Adipocyte (in vitro differentiated cells): ENCODE measurements around the gene PLEKHM1.
A peak's percentile ranks its signal among the peaks of the same experiment; 100 is the strongest.
"Not testable (repeated sequence)": the region's sequence is repeated elsewhere in the genome, so short reads cannot be mapped to it uniquely, and the experiment has no call there.

Source experiments
- DNase-seq: peaks from one replicate; pipeline ENCODE4 v3.0.0-alpha.2; 2015; ENCODE audit warnings: low read depth
- H3K27me3 ChIP-seq: replicated peaks from 2 replicates; pipeline ENCODE4 v1.7.0; 2013; ENCODE audit warnings: mild to moderate bottlenecking, low read length, moderate library complexity; ENCODE audit not compliant: control insufficient read depth, insufficient read depth
- H3K36me3 ChIP-seq: 2 replicates; pipeline ENCODE4 v1.7.0; 2013; ENCODE audit warnings: low read length, mild to moderate bottlenecking, moderate library complexity; ENCODE audit not compliant: control insufficient read depth, insufficient read depth, severe bottlenecking
- H3K4me1 ChIP-seq: 2 replicates; pipeline ENCODE4 v1.7.0; 2013; ENCODE audit warnings: mild to moderate bottlenecking, low read length, moderate library complexity; ENCODE audit not compliant: control insufficient read depth, insufficient read depth
- H3K4me3 ChIP-seq: 2 replicates; pipeline ENCODE4 v1.7.0; 2013; ENCODE audit warnings: mild to moderate bottlenecking, low read length, moderate library complexity
- H3K9ac ChIP-seq: 2 replicates; pipeline ENCODE4 v1.7.0; 2013; ENCODE audit warnings: mild to moderate bottlenecking, low read length, moderate library complexity
- H3K9me3 ChIP-seq: 2 replicates; pipeline ENCODE4 v1.7.0; 2013; ENCODE audit warnings: mild to moderate bottlenecking, low read length, moderate library complexity; ENCODE audit not compliant: control insufficient read depth

PLEKHM1 gene

GRCh38 chr17:45454341-45454740 is 36.2 kb downstream of the PLEKHM1 start:
- not testable (repeated sequence) for H3K4me1 ChIP-seq, DNase-seq, H3K9me3 ChIP-seq

GRCh38 chr17:45453731-45454130 is 36.8 kb downstream of the PLEKHM1 start:
- not testable (repeated sequence) for H3K9ac ChIP-seq, H3K4me3 ChIP-seq, DNase-seq, H3K4me1 ChIP-seq, H3K27me3 ChIP-seq, H3K9me3 ChIP-seq
- H3K36me3 ChIP-seq: peaks cover 25% of the 10 kb centered on the region

More at GRCh38 chr17:45454341-45454740, 36.2 kb downstream of the PLEKHM1 start:
- H3K9ac ChIP-seq, H3K4me3 ChIP-seq, H3K27me3 ChIP-seq: not testable (repeated sequence)
- H3K36me3 ChIP-seq: peaks cover 25% of the 10 kb centered on the region

DNA sequence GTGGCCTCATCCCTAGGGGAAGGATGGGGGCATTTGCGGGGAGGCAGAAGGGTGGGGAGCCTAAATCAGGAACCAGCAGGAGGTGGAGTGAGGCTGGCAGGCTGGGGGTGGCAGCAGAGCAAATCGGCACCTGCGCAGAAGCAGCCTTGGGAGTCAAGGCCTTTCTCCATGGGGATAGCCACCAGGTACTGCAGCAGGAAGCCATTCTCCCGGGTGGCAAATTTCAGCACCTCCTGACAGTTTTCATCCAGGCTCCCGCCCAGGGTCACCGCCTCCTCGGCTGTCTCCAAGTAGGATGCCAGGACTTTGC is 37.3 kb downstream of the PLEKHM1 start:
- not testable (repeated sequence) for H3K4me1 ChIP-seq, H3K9ac ChIP-seq, H3K4me3 ChIP-seq, H3K9me3 ChIP-seq, H3K27me3 ChIP-seq, DNase-seq
- peaks cover 25% of the 10 kb centered on the region for H3K36me3 ChIP-seq

- DNase-seq, H3K9ac ChIP-seq: not testable (repeated sequence)
- peaks cover 25% of the 10 kb centered on the region for H3K36me3 ChIP-seq
These were observed 37.9 kb downstream of the PLEKHM1 start for GRCh38 chr17:45452329-45453224.

GRCh38 chr17:45451660-45452059 is 38.9 kb downstream of the PLEKHM1 start:
- H3K36me3 ChIP-seq: peaks cover 25% of the 10 kb centered on the region
- H3K27me3 ChIP-seq, H3K4me3 ChIP-seq, H3K9me3 ChIP-seq, H3K9ac ChIP-seq, DNase-seq: not testable (repeated sequence)
- H3K4me1 ChIP-seq: peaks cover 11% of the 10 kb centered on the region

More at GRCh38 chr17:45452329-45453224, 37.9 kb downstream of the PLEKHM1 start:
- not testable (repeated sequence) for H3K4me1 ChIP-seq, H3K9me3 ChIP-seq, H3K27me3 ChIP-seq, H3K4me3 ChIP-seq

GRCh38 chr17:45451131-45451530 is 39.4 kb downstream of the PLEKHM1 start:
- peaks cover 13% of the 10 kb centered on the region for H3K4me1 ChIP-seq
- no peak for DNase-seq

DNA sequence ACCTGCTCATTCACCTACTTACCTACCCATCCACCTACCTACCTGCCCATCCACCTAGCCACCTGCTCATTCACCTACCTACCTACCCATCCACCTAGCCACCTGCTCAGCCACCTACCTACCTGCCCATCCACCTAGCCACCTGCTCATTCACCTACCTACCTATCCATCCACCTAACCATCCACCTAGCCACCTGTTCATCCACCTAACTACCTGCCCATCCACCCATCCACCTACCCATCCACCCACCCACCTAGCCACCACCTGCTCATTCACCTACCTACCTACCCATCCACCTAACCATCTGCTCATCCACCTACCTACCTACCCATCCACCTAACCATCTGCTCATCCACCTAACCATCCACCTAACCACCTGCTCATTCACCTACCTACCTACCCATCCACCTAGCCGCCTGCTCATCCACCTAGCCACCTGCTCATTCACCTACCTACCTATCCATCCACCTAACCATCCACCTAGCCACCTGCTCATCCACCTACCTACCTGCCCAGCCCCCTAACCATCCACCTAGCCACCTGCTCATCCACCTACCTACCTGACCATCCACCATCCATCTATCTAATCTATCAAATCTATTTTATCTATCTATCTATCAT is 40.7 kb downstream of the PLEKHM1 start:
- DNase-seq, H3K27me3 ChIP-seq, H3K9me3 ChIP-seq, H3K9ac ChIP-seq, H3K4me3 ChIP-seq: not testable (repeated sequence)
- Histone ChIP-seq H3K4me1 (peaks cover 17% of the 10 kb centered on the region), H3K36me3 (peaks cover 21% of the 10 kb centered on the region)

More at GRCh38 chr17:45451131-45451530, 39.4 kb downstream of the PLEKHM1 start:
- Histone ChIP-seq H3K9me3 (no peaks in the 10 kb centered on the region), H3K36me3 (peaks cover 20% of the 10 kb centered on the region), H3K27me3 (no peaks in the 10 kb centered on the region), H3K9ac (no peak overlapping the region), H3K4me3 (no peak overlapping the region)

DNA sequence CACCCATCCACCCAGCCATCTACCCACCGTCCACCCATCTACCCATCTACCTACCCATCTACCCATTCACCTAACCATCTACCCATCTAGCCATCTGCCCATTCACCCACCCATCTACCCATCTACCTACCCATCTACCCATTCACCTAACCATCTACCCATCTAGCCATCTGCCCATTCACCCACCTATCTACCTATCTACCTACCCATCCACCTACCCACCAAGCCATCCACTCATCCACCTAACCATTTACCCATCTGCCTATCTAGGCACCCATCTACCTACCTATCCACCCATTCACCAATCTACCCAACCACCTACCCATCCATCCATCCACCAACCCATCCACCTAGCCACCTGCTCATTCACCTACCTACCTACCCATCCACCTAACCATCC is 41.3 kb downstream of the PLEKHM1 start:
- H3K36me3 ChIP-seq: peaks cover 22% of the 10 kb centered on the region
- H3K4me3 ChIP-seq, H3K9me3 ChIP-seq, H3K27me3 ChIP-seq, H3K9ac ChIP-seq, DNase-seq: not testable (repeated sequence)
- H3K4me1 ChIP-seq: peaks cover 17% of the 10 kb centered on the region

DNA sequence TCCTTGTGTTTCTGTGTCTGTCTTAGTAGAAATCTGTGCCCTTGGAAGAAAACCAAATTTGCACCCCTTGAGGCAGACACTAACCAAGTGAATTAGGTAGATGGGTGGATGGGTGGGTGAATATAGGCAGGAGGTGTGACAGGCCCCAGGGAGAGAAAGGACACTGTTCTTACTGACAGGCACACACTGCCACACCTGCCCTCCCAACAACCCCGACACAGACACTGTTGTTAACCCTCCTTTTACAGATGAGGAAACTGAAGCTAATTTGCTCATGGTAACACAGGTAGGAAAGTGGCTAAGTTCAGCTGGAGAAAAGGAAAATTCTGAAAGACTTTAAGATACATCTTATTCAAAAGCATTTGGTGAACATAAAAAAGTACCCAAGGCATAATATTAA is 42.0 kb downstream of the PLEKHM1 start:
- Histone ChIP-seq H3K4me1 (peaks cover 17% of the 10 kb centered on the region), H3K36me3 (peaks cover 17% of the 10 kb centered on the region)
- not testable (repeated sequence) for H3K4me3 ChIP-seq, H3K9ac ChIP-seq, H3K27me3 ChIP-seq, H3K9me3 ChIP-seq, DNase-seq

- not testable (repeated sequence) for H3K9me3 ChIP-seq, H3K4me3 ChIP-seq, H3K27me3 ChIP-seq, DNase-seq
- H3K9ac ChIP-seq: peak overlapping the region; percentile 63
- peaks cover 15% of the 10 kb centered on the region for H3K36me3 ChIP-seq
- peaks cover 17% of the 10 kb centered on the region for H3K4me1 ChIP-seq
These were observed 42.5 kb downstream of the PLEKHM1 start for GRCh38 chr17:45448066-45448465.

GRCh38 chr17:45447650-45448049 is 42.9 kb downstream of the PLEKHM1 start:
- H3K9me3 ChIP-seq, H3K27me3 ChIP-seq, H3K4me3 ChIP-seq, DNase-seq: not testable (repeated sequence)
- Histone ChIP-seq H3K36me3 (peaks cover 12% of the 10 kb centered on the region), H3K9ac (peak overlapping the region; percentile 63), H3K4me1 (peaks cover 17% of the 10 kb centered on the region)
